Middle frontal gyrus (tissue), 1 donor: ENCODE results near the gene COL27A1.

Experiments used
- DNase-seq: peaks from one replicate; pipeline ENCODE4 v3.0.0-alpha.2; 2015; ENCODE audit warnings: low spot score; ENCODE audit errors: extremely low spot score

Gene COL27A1

DNA sequence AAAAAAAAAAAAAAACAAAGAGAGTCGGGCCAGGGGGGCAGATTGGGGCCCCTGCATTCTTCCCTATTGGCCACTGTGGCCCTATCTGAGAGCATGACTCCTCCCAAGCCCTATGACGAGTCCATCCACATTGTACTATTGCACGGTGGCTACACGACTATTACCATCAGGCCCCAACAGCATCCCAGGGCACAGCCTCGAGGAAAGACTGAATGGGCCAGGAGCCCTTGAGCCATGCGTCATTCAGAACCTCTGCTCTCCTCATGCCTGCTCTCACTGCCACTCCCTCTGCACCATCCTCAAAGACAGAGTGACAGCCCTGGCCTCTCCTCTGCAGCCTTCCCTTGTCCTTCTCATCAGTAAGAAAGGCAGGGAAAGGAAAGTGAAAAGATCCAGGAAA is 147.4 kb downstream of the COL27A1 start:
- no peak for DNase-seq

DNA sequence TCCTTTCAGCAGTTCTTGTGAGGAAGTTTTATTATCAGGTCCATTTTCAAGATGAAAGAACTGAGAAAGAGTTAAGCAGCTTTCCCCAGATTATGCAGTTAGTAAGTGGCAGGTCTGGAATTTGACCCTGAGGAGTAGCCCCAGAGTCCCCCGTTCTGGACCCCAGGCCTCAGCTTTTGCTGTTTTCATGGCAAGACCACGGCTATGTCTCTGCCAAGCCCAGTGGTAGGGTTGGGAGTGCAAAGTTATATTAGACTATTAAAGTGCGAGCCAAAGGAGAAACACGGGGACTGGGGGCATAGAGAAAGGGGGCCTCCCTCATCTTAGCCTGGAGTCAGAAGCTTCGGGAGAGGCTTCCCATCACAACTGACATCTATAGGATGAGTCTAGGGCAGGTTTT is 148.2 kb downstream of the COL27A1 start:
- no peak for DNase-seq

DNA sequence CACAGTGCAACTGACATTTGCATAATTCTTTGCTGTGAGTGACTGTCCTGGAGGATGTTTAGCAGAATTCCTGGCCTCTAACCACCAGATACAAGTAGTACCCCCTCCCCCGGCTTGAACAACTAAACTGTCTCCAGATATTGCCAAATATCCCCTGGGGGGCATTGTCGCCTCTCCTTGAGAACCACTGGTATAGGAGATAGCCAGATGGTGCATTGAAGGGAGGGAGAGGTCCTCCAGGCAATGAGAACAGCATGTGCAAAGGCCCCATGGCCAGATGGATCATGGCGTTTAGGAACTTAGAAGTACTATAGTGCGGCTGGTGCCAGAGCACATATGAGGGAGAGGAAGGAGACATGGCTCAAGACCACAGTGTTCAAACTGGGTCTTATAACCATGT is 148.6 kb downstream of the COL27A1 start:
- DNase-seq: no peak

DNA sequence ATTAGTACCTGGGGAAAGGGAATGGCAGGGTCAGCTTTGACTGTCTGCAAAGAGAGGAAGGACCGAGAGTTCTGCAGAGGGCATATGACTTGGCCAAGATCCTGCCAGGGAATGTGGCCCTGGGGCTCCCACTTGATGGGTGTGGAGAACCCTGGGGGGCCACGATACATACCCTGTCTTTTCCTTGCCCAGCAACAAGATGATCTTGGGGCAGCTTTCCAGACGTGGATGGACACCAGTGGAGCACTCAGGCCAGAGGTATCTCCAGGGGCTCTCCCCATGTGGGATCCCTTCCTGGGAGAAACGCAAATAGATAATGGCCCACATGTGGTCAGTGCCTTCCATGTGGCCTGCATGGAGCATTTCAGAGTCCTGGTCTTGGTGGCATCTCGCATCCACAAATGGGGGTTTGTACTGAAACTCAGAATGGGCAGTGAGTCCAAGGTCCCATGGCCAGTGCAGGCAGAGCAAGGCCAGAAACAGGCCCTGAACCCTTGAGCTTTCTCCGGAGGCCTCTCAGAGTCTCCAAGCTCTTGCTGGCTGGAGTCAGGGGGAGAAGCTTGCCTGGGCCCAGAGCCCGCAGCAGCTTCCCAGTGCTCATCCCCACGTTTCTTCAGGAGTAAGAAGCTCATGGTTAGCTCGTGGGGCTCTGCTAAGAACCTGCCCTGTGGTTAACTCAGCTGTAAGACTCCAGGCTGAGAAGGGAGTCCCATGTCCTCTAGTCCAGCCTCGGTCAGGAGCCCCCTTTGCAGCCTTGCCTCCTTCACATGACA is 149.3 kb downstream of the COL27A1 start:
- DNase-seq: no peak

DNA sequence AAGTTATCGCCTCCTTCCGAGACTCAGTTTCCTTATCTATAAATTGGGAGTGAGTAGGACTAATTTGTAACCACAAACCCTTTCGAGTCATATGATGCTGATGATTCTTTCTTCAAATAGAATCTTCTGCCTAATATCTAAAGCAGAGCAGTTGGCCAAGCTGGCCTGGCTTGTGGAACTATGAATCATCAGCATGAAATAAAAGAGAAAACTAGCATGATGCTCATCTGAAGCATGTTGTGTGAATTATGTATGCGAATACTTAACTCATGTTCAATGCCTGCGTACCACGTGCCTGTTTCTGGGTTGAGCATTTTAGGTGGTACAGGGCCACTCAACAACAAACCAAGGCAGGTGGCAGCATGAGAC is 152.5 kb downstream of the COL27A1 start:
- no peak for DNase-seq

DNA sequence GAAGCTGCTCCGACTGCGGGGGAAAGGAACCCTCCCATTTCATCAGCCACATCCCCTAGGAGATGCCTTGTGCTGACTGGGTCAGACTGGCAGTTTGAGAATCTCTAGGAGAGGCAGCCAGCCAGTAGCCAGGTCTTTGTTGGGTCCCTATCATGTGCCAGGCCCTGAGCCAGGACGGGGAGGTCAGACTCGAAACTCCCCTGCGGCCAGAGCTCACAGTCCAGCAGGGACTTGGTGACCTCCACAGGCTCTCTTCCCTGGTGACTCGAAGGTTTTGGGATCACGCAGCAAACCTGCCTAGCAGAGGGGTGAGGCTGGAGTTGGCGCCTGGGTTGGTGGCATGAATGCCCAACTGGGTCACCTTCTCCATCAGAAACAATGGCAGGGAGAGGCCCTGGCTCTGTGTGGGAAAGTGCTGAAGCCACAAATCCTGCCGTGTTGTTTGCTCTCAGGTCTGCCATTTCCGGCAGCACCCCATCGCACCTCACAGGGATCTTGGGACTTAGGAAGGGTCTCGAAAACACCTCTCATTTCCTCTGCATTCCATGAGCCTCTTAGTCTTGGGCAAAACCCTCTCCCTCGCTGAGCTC is 153.1 kb downstream of the COL27A1 start:
- no peak for DNase-seq

DNA sequence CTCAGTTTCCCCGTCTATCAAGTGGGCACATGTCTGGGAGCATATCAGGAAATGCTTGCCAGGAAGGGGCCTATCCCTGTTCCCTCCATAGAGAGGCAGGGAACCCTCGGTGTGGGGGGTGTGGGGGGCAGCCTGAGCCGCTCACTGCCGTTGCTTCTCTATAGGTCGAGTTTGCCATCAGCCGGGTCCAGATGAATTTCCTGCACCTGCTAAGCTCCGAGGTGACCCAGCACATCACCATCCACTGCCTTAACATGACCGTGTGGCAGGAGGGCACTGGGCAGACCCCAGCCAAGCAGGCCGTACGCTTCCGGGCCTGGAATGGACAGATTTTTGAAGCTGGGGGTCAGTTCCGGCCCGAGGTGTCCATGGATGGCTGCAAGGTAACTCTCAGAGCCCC is 153.8 kb downstream of the COL27A1 start:
- DNase-seq: no peak

DNA sequence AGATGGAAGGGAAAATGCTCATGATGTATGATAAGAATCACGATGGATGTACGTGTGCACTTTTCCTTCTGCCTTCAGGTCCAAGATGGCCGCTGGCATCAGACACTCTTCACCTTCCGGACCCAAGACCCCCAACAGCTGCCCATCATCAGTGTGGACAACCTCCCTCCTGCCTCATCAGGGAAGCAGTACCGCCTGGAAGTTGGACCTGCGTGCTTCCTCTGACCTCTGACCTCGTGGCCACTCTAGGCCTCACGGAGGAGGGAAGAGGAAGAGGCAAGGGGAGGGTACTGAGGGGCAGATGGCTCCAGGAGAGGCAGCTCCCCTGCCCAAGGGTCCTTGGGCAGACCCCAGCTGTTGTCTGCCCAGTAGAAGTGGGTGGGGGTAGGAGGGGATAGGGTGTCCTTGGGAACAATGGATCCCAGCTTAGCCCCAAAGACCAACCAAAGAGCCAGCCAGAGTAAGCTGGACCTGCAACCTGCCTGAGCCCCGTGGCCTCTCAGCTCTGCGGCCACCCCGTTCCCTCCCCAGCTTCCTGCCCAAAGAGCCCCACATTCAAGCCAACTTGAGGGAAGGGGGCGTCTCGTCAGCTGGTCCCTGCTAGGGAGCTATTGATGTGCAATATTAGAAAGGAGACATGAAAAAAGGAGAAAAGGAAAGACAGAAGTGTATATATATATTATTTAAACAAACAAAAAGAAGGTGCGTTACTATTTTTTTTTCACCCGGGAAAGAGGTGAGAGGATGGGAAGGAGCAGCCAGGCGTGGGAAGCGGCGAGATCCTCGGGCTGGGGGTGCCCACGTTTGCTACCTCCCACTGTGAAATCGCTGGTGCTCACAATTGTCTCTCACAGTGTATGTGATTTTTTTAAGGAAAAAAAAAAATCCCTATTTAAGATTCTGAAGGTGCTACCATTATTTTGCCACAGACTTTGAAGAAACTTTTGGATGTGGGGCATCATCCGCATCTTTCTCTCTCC is 155.4 kb downstream of the COL27A1 start:
- no peak for DNase-seq

DNA sequence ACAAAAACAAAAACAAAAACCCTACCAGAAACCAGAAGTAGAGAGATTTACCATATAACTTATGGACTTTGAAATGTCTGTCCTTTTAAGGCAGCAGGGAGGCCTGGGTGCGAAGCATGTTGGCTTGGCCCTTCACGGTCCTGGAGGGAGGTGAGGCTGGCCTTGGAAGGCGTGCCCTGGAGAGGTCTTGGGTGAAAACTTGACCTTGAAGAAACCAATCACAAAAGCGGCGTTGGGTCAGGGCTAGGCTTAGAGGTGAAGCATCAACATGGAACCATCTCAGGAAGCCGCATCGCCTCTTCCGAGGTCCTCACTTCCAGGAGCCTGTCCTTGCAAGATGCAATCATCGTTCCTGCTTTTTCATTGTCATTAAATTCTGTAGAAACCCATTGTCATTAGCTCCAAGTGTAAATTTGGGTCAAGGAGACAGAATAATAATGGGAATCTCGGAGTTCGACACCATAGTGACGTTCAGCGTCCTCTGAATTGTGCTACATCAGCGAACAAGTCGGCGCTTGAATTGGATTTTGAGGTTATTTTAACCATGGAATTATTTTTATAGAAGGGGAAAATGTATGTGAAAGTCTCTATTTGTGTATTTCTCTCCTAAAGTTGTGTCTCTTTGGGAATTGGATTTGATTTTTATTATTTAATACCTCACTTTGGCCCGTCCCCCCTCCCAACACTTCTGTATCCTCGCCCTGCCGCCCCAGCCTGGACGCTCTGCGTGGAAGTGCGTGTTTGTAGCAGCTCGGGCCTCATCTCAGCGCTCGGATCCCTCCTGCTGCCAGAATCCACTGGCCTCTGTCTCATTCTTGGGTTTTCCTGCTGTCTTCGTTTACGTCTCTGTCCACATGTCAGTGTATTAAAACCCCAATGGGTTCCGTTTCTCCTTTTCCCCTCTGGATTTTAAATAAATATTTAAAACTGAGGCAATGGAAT is 156.5 kb downstream of the COL27A1 start:
- no peak for DNase-seq

DNA sequence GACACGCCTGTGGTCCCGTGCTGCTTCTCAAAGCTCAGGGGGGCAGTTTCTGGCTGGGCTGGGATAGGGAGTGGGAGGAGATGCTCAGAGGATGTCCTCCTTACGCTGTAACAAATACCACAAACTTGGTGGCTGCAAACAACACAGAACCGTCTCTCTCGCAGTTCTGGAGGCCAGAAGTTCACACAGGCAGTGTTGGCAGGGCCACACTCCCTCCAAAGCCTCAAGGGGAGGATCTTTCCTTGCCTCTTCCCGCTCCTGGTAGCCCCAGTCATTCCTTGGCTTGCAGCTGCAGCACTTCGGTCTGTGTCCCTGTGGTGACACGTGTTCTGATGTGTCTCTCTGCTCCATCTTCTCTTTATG is 157.2 kb downstream of the COL27A1 start:
- no peak for DNase-seq

DNA sequence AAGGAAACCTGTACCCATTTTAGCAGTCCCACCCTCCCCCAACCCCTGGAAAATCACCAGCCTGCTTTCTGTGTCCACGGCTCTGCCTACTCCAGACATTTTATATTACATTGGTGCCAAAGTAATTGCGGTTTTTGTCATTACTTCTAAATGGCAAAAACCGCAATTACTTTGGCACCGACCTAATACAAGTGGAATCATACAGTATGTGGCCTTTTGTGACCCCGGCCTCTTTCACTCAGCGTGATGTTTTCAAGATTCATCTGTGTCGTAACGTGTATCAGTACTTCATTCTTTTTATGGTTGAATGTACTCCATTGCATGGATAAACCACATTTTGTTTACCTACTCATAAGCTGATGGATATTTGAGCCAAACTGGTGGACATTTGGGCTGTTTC is 157.8 kb downstream of the COL27A1 start:
- no peak for DNase-seq

DNA sequence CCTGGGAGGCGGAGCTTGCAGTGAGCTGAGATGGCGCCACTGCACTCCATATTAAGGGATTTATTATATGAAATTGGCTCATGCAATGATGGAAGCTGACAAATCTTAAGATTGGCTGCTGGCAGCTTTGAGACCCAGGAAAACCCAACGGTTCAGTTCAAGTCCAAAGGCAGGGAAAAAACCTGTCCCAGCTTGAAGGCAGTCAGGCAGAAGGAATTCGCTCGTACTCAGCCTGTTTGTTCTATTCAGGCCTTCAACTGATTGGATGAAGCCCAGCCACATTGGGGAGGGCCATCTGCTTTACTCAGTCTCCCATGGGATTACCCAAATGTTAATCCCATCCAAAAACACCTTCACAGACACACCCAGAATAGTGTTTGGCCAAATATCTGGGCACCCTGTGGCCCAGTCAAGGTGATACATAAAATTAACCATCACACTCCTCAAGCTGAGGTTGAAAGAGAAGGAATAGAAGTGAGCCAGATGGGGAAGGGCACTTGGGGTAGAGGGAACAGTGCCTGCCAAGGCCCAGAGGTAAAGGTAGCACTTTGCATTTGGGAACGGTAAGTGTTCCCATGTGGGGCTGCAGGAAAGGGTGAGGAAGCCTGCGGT is 159.0 kb downstream of the COL27A1 start:
- no peak for DNase-seq

DNA sequence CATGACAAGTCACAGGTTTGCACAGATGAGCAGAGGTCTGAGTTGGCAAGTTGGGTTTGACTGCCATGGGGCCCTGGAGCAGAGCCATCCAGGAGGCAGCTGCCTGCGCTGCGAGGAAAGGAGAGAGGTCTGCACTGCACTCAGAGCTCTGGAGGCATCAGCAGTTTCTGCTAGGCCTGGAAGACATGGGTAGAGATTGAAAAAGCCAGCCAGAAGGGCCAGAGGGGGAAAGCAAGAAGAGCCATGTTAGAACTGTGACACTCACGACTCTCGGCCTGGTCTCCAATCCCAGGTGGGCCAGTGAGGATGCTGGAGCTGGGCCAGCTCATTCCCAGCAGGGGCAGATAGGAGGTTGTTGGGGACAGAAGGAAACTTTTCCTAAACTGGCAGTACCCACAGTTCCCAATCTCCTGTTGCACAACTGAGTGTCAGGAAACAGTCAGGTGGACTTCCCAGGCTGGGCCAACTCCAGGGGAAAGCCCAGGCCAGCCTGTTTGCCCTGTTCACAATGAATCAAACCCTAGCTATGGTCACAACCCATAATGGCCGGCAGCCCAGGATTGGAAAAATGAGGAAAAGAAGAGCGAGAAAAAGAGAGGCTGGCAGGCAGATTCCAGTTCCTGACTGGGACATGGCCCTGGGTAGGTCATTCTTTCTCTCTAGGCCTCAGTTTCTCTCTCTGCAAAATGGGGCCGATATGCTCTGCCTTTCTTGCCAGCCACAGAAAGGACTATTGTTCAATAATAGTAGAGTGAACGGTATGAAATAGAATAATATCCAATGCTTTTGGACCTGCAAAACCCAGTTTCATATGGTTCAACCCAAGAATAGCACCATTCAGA is 159.8 kb downstream of the COL27A1 start:
- no peak for DNase-seq

DNA sequence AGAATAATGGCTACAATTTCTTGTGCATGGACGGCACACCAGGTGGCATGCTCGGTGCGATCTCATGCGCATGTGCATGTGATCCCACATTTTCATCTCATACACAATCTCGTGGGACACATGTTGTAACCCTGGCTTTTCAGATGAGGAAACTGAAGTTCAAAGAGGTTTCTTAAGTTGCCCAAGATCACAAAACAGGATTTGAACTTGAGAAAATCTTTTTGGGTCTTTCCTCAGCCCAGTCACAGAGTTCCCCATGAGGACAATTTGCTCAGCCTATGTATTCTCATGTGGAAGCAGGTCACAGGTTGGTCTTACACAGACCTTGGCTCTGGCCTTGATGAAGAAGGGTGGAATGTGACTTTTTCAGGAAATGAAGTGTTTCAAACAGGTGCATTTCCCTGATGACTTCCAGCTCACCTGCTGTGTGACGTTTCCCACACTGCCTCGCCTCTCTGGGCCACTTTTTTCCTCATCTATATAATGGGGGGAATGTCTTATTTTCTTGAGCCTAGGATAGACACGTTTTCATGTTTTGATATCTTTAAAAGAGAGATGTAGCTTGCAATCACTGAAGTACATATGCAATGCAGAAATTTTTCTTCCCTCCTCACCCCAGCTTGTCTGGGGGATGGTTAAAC is 160.5 kb downstream of the COL27A1 start:
- DNase-seq: no peak

DNA sequence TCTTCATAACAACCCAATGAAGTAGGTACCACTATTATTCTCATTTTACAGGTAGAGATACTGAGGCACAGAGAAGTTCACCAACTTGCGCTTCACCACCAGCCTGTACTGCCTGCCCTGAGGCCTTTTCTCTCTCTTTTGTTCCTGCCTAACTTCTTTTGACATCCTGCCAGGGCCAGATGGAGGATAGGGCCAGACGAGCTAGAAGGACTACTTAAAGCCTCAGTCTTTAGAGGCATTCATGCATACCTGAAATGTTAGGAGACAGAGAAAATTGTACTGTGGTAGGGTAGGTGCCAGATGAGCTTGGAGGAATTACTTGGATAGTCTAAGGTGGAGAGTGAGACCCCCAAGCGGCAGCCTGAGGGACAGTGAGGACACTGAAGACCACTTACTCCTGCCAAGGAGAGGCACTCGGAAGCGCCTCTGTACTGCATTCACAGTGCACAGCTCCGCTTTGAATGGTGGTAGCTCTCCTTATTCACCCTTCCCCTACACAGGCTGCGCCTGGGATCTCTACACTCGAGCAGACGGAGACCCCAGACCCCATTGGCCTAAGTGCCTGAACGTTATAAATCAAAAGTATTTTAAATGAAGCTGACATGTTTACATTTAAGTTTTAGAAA is 161.4 kb downstream of the COL27A1 start:
- no peak for DNase-seq

DNA sequence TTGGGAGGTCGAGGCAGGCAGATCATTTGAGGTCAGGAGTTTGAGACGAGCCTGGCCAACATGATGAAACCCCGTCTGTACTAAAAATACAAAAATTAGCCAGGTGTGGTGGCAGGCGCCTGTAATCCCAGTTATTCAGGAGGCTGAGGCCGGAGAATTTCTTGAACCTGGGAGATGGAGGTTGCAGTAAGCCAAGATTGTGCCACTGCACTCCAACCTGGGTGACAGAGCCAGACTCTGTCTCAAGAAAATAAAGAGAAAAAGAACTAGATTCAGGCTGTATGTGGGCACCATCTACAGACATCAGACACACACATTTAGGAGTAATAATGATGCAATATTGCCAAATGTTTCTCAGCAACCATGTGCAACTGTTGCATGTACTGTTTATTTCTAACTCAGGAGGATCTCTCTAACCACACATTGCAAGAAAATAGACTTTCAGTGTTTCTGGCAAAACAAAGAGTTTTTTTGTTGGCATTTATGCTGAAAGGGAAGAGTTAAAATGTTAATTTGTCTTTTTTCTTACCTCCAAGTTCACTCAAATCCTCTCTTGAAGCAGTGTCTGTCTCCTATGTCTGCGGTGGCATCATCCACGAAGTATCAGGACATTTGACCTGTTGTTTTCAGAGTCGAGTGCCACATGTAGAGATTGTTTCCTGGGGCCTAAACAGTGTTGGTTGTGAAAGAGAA is 162.5 kb downstream of the COL27A1 start:
- no peak for DNase-seq

DNA sequence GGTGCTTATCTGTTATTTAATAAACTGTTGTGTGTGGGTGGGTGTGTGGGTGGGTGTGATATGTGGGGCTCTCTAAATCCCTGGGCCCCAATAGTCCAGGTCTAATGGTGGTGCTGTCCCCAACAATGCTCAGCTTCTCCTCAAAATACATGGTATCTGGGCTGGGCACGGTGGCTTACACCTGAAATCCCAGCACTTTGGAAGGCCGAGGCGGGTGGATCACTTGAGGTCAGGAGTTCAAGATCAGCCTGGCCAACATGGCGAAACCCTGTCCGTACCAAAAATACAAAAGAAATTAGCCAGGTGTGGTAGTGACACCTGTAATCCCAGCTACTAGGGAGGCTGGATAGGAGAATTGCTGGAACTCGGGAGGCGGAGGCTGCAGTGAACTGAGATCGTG is 163.1 kb downstream of the COL27A1 start:
- DNase-seq: no peak

DNA sequence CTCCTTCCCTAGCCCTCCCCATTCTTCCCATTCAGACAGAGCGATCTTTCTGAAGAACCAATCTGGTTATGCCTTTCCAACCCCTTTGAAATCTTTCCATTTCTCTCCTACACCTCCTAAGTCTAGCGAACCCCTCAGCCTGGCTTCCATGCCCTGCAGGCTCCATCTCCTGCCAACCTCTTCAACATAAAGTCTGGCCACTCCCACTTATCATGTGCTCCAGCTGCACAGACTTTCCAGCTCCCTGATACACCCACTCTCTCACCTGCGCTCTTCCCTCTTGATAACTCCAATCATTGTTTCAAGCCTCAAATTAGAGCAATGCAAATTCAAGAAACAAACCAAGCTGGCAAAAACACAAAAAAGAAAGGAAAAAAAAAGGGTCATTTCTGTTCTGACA is 163.8 kb downstream of the COL27A1 start:
- no peak for DNase-seq
